GM21390 (cell line): ENCODE data around the gene LRRC58.

Experiments
- ATAC-seq: cut with Tn5 transposase; IDR thresholded peaks from one replicate; pipeline ENCODE4 v1.9.1; 2021; ENCODE audit not compliant: unreplicated experiment

The LRRC58 gene

GRCh38 chr3:120280566-120280965, 68.6 kb downstream of the LRRC58 start:
- ATAC-seq: no peak

GRCh38 chr3:120280026-120280425, 69.1 kb downstream of the LRRC58 start:
- ATAC-seq: no peak

- ATAC-seq: no peak
Measured at GRCh38 chr3:120276767-120277166, 72.4 kb downstream of the LRRC58 start.

- no peak for ATAC-seq
Measured at GRCh38 chr3:120275618-120276017, 73.5 kb downstream of the LRRC58 start.

GRCh38 chr3:120274739-120275167, 74.4 kb downstream of the LRRC58 start:
- no peak for ATAC-seq
